EH (cell line): ENCODE data around the gene SLC12A3.
"Not testable (repeated sequence)": the region's sequence is repeated elsewhere in the genome, so short reads cannot be mapped to it uniquely, and the experiment has no call there.

Experiments
- DNase-seq: peaks from one replicate; pipeline ENCODE4 v3.0.0-alpha.2; 2015; ENCODE audit warnings: low read depth

The SLC12A3 gene

DNA sequence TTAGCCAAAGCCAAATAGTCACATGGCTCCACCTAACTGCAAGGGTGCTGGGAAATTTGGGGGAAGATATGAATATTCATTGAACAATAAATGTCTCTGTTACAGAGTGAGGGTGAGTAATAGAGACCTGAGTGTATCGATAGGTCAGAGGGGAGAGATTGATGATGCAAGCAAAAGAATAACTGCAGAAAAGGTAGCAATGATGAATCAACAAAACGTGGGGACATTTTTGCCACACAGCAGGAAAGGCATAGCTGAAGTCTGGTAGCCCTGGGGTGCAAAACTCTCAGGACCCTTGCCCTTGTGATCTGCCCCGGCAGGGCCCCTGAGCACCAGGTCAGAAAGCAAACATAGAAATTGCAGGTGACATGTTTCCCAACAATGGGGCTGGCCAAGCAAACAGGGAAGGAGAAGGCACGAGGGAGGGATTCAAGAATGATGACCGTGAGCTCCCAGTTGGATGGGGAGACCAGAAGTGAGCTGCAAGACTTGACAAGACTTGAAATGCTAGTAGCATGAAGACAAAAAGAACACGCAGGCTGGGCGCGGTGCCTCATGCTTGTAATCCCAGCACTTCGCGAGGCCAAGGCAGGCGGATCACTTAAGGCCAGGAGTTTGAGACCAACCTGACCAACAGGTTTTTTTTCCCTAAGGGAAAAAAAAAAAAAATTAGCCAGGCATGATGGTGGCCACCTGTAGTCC is 54.2 kb downstream of the SLC12A3 start:
- no peak for DNase-seq

- no peak for DNase-seq
Observed at GRCh38 chr16:56921571-56921970, 56.6 kb downstream of the SLC12A3 start.

GRCh38 chr16:56923481-56924091 is 58.6 kb downstream of the SLC12A3 start:
- peak; percentile 49 for DNase-seq

GRCh38 chr16:56927471-56927870 is 62.5 kb downstream of the SLC12A3 start:
- no peak for DNase-seq

DNA sequence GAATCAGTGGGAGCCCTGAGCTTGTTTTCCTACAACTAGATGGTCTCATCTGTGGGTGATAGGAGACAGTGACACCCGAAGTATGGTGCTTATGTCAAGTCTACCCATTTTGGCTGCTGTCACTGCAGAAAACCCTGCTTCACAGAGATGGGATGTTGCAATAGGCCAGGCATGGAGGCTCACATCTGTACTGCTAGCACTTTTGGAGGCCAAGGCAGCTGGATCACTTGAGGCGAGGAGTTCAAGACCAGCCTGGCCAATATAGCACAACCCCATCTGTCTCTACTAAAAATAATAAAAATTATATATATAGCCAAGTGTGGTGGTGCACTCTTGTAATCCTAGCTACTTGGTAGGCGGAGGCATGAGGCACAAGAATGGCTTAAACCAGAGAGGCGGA is 64.6 kb downstream of the SLC12A3 start:
- DNase-seq = no peak

- no peak for DNase-seq
Observed at GRCh38 chr16:56930486-56931270, 65.7 kb downstream of the SLC12A3 start.

GRCh38 chr16:56931271-56931891 is 66.4 kb downstream of the SLC12A3 start:
- DNase-seq = no peak

GRCh38 chr16:56931892-56932720 is 67.1 kb downstream of the SLC12A3 start, which contains the start of gene HERPUD1:
TSS of gene HERPUD1 (plus strand) at chr16:56932142. CDS start at chr16:56932245, 103 bp downstream.
- peak; percentile 98 for DNase-seq

- DNase-seq = peak; percentile 77
Observed at GRCh38 chr16:56932721-56933619, 68.0 kb downstream of the SLC12A3 start.

GRCh38 chr16:56933828-56934598 is 69.0 kb downstream of the SLC12A3 start:
- no peak for DNase-seq

DNA sequence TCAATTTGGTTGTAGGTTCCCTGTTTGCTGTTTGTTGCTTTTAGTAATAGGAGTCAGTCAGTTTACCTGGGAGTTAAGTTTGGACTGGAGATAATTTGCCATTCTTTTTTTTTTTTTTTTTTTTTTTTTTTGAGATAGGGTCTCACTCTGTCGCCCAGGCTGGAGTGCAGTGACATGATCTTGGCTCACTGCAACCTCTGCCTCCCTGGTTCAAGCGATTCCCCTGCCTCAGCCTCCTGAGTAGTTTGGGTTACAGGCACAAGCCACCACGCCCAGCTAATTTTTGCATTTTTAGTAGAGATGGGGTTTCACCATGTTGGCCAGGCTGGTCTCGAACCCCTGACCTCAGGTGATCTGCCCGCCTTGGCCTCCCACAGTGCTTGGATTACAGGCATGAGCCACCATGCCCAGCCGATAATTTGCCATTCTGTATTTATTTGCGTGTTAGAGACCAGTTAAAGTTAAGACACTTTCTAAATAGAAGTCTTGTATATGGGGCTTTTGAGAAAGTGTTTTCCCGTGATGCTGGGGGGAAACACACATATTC is 69.7 kb downstream of the SLC12A3 start:
- not testable (repeated sequence) for DNase-seq

DNA sequence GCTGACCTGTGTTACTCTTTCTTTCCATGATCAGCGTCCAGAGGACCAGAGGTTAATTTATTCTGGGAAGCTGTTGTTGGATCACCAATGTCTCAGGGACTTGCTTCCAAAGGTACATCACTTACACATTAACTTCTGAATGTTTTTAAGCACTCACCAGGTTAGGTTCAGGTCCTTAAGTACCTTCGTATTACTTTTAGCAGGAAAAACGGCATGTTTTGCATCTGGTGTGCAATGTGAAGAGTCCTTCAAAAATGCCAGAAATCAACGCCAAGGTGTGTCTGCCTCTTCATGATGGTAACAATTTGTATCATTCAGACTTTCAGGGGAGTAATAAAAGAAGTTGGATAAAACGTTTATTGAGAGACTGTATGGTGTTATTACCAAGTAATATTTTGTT is 70.2 kb downstream of the SLC12A3 start:
- no peak for DNase-seq

DNA sequence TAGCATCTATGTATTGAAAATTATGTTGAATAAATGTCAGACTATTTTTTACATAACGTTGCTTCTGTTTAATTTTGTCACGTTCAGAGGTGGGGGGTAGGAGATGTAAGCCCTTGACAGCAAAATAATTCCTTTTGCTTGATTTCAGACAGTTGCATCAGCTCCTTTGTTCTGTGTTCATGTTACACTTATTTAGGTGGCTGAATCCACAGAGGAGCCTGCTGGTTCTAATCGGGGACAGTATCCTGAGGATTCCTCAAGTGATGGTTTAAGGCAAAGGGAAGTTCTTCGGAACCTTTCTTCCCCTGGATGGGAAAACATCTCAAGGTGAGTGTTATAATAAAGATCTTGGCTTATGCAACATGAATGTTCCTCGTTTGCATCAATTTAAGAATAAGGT is 71.5 kb downstream of the SLC12A3 start:
- DNase-seq = peak; percentile 55

- no peak for DNase-seq
Observed at GRCh38 chr16:56936950-56937349, 71.9 kb downstream of the SLC12A3 start.

DNA sequence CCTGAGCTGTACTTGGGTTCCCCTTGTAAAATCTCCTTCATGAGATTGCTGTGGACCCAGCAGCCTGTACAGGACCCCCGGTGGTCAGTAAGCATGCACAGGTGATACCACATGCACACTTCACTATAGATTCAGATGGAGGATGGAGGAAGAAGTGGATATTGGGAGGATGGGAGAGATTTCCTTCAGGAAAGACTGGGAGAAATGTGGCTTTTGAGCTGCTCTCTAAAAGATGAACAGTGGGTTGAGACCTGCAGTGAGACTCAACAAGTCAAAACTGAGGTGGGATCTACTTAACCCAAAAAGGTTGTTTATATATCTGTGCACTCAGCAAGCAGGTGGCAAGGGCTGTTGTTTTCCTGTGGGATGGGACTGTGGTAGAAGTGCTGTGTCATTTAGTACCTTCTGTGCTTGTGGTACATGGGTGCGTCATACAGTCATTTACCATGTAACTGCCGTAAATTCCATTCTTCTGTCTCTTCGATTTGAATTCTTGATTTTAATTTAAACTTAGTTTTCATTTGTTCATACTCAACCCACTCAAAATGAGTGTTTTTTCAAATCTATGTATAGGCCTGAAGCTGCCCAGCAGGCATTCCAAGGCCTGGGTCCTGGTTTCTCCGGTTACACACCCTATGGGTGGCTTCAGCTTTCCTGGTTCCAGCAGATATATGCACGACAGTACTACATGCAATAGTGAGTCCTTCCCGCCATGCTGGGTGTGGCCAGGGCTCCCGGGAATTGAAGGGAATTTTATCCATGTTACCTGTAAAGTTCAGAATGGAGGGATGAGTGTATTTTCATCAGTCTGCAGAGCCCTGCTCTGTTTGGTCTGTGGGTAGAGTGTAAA is 73.9 kb downstream of the SLC12A3 start:
- no peak for DNase-seq

DNA sequence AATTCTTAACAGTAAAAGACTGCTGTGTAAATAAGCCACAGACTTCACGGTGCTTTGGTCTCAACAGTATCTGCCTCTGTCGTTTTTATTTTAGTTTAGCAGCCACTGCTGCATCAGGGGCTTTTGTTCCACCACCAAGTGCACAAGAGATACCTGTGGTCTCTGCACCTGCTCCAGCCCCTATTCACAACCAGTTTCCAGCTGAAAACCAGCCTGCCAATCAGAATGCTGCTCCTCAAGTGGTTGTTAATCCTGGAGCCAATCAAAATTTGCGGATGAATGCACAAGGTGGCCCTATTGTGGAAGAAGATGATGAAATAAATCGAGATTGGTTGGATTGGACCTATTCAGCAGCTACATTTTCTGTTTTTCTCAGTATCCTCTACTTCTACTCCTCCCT is 74.8 kb downstream of the SLC12A3 start:
- DNase-seq = no peak

DNA sequence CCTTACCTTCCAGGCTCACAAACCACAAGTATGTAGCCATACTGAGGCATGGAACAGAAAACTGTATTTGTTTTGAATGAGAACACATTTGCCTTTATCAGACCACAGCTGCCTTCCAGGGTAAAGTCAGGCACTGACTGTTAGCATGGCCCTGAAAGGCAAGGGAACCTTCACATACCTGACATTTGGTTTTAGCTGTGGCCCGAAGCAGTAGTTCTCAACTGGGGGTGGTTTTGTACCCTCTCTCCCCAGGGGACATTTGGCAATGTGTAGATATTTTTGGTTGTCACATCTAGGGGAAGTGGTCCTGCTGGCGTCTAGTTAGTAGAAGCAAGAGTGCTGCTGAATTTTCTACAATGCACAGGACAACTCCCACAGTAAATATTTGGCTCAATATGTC is 76.1 kb downstream of the SLC12A3 start:
- no peak for DNase-seq

DNA sequence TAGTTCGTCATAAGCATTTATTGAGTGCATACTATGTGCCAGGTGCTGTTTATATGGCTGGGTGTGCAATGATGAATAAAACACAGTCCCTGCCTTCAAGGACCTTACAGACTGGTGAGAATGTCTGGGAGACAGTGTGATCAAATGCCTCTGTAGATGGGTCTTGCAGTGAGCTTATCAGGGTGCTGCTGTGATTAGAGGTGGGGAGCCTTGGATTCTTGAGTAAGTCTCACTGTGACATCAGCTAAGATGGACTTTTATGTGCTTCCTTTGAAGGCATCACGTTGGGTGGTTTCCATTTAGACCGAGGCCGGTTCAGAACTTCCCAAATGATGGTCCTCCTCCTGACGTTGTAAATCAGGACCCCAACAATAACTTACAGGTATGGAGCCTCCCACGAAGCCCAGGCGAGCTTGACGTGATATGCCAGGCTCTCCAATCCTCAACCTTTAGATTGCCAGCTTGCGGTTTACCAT is 76.9 kb downstream of the SLC12A3 start:
- DNase-seq = no peak
